Measurements from ENCODE around the gene ZFYVE9. TPM values are rescaled to one million over a fixed set of nuclear protein-coding genes. Genes with fewer than 3 reads are reported as not detected.

Gene ZFYVE9
- total and polyA plus RNA-seq, 2 of the 8 experiments (the other 6 are each of a cell fraction or from before 2014, with no cell fraction given): 5.8 to 26.5 TPM

Other genes with a start within 250 kb of the ZFYVE9 start
- 36.8 and 37.3 TPM in 2 replicates for gene RAB3B, start 151.4 kb upstream of the ZFYVE9 start, total RNA-seq (2021; fragmentation: NEBNext Ultra II Directional; extraction: Animal tissue kit (Norgen Biotek cat#: 25700))
- gene RAB3B, start 151.4 kb upstream of the ZFYVE9 start, polyA plus RNA-seq (2011; rRNA removed): 9.4 and 12.5 TPM in 2 replicates
- 7.5 and 8.3 TPM in 2 replicates for gene KTI12, start 108.3 kb upstream of the ZFYVE9 start, total RNA-seq (2021; fragmentation: NEBNext Ultra II Directional; extraction: Animal tissue kit (Norgen Biotek cat#: 25700))
- gene KTI12, start 108.3 kb upstream of the ZFYVE9 start, polyA plus RNA-seq (2011; rRNA removed): 16.2 and 17.0 TPM in 2 replicates
- gene TXNDC12, start 86.9 kb upstream of the ZFYVE9 start, total RNA-seq (2021; fragmentation: NEBNext Ultra II Directional; extraction: Animal tissue kit (Norgen Biotek cat#: 25700)): 84.6 and 89.8 TPM in 2 replicates
- 25.8 and 35.2 TPM in 2 replicates for gene TXNDC12, start 86.9 kb upstream of the ZFYVE9 start, polyA plus RNA-seq (2011; rRNA removed)
- 97.3 and 98.3 TPM in 2 replicates for gene BTF3L4, start 85.8 kb upstream of the ZFYVE9 start, total RNA-seq (2021; fragmentation: NEBNext Ultra II Directional; extraction: Animal tissue kit (Norgen Biotek cat#: 25700))
- 38.0 and 76.1 TPM in 2 replicates for gene BTF3L4, start 85.8 kb upstream of the ZFYVE9 start, polyA plus RNA-seq (2011; rRNA removed)
- gene CC2D1B, start 224.1 kb downstream of the ZFYVE9 start, total RNA-seq (2021; fragmentation: NEBNext Ultra II Directional; extraction: Animal tissue kit (Norgen Biotek cat#: 25700)): 13.1 and 13.8 TPM in 2 replicates
- 7.4 and 9.2 TPM in 2 replicates for gene CC2D1B, start 224.1 kb downstream of the ZFYVE9 start, polyA plus RNA-seq (2011; rRNA removed)

All from H1 (cell line).